IMR-90 (cell line): ENCODE results near the gene ZNF783. TPM values are rescaled to one million over a fixed set of nuclear protein-coding genes. Genes with fewer than 3 reads are reported as not detected.
"Not testable (repeated sequence)": the region's sequence is repeated elsewhere in the genome, so short reads cannot be mapped to it uniquely, and the experiment has no call there.

ENCODE experiments used
- ATAC-seq: fragments of 200-7000 bp; cut with Tn5 transposase; 2 replicates; pipeline ENCODE4 v1.9.1; 2020; ENCODE audit warnings: low read depth, mild to moderate bottlenecking, moderate library complexity
- BruUV-seq: library from RNA; stranded (reverse); fragments of 400-500 nt; replicated peaks from 2 replicates; lab custom pipeline; 2021; lab: Mats Ljungman, UMichigan
- CTCF ChIA-PET: fragments of 300-600 bp; formaldehyde crosslinking; extraction: SDS; loops from one replicate; lab custom pipeline; 2021; ENCODE audit warnings: antibody characterized with exemption; lab: Yijun Ruan, JAX
- POLR2A ChIA-PET: fragments of 300-600 bp; sonication (Branson Sonifier 250); formaldehyde crosslinking; loops from one replicate; lab custom pipeline; 2022; ENCODE audit warnings: antibody characterized with exemption; ENCODE audit not compliant: unreplicated experiment; lab: Charles Lee
- DNase-seq: peaks from one replicate; pipeline ENCODE4 v3.0.0; 2013
- H2AFZ ChIP-seq: replicated peaks from 2 replicates; pipeline ENCODE3; 2013; ENCODE audit warnings: low read length, mild to moderate bottlenecking; ENCODE audit not compliant: poor library complexity
- H2AK5ac ChIP-seq: 2 replicates; pipeline ENCODE4 v1.6.1; 2013; ENCODE audit warnings: low read depth, low read length, inconsistent platforms
- H2AK9ac ChIP-seq: replicated peaks from 2 replicates; pipeline ENCODE3; 2013; ENCODE audit warnings: mild to moderate bottlenecking, low read depth, low read length, moderate library complexity; ENCODE audit not compliant: poor library complexity
- H2BK120ac ChIP-seq: 2 replicates; pipeline ENCODE4 v1.6.1; 2013; ENCODE audit warnings: low read depth, low read length, inconsistent platforms
- H2BK15ac ChIP-seq: 3 replicates; pipeline ENCODE4 v1.6.1; 2013; ENCODE audit warnings: low read depth, low read length, inconsistent platforms
- H2BK20ac ChIP-seq: 2 replicates; pipeline ENCODE4 v1.6.1; 2013; ENCODE audit warnings: low read depth, mild to moderate bottlenecking, inconsistent platforms, low read length, moderate library complexity
- H2BK5ac ChIP-seq: 2 replicates; pipeline ENCODE4 v1.6.1; 2013; ENCODE audit warnings: mild to moderate bottlenecking, low read depth, low read length, inconsistent platforms; ENCODE audit not compliant: poor library complexity, severe bottlenecking
- H3K14ac ChIP-seq: replicated peaks from 2 replicates; pipeline ENCODE4 v1.6.1; 2013; ENCODE audit warnings: low read depth, low read length, inconsistent platforms
- H3K18ac ChIP-seq: 2 replicates; pipeline ENCODE4 v1.6.1; 2013; ENCODE audit warnings: low read depth, low read length, control low read depth
- H3K23ac ChIP-seq: 2 replicates; pipeline ENCODE4 v1.6.1; 2013; ENCODE audit warnings: low read depth, low read length, inconsistent platforms
- H3K27ac ChIP-seq: 2 replicates; pipeline ENCODE4 v1.5.1; 2013; ENCODE audit warnings: mild to moderate bottlenecking, control low read depth, low read length; ENCODE audit not compliant: insufficient read depth
- H3K27me3 ChIP-seq: 2 replicates; pipeline ENCODE4 v1.6.1; 2013; ENCODE audit warnings: low read length; ENCODE audit not compliant: control insufficient read depth, insufficient read depth
- H3K36me3 ChIP-seq: 2 replicates; pipeline ENCODE4 v1.6.1; 2013; ENCODE audit warnings: low read length, mixed read lengths; ENCODE audit not compliant: control insufficient read depth, insufficient read depth
- H3K4ac ChIP-seq: 2 replicates; pipeline ENCODE4 v1.6.1; 2013; ENCODE audit warnings: low read depth, low read length, inconsistent platforms
- H3K4me1 ChIP-seq: 2 replicates; pipeline ENCODE4 v1.6.1; 2013; ENCODE audit warnings: low read length, mixed read lengths; ENCODE audit not compliant: control insufficient read depth, insufficient read depth
- H3K4me2 ChIP-seq: 2 replicates; pipeline ENCODE4 v1.6.1; 2013; ENCODE audit warnings: low read depth, mild to moderate bottlenecking, control low read depth, low read length, moderate library complexity
- H3K4me3 ChIP-seq: 2 replicates; pipeline ENCODE4 v1.5.1; 2013; ENCODE audit warnings: low read depth, mild to moderate bottlenecking, control low read depth, low read length, moderate library complexity; ENCODE audit not compliant: insufficient read depth
- H3K56ac ChIP-seq: 2 replicates; pipeline ENCODE4 v1.6.1; 2013; ENCODE audit warnings: low read length, inconsistent platforms; ENCODE audit not compliant: insufficient read depth; ENCODE audit errors: extremely low read depth
- H3K79me1 ChIP-seq, 2 experiments: 2 replicates each; pipeline ENCODE4 v1.6.1; 2013; ENCODE audit warnings: low read length in 2 of 2, inconsistent platforms in 1 of 2, low read depth in 1 of 2
- H3K9ac ChIP-seq: 2 replicates; pipeline ENCODE4 v1.6.1; 2013; ENCODE audit warnings: low read depth, low read length, control low read depth
- H3K9me1 ChIP-seq: 2 replicates; pipeline ENCODE4 v1.6.1; 2013; ENCODE audit warnings: low read length, inconsistent platforms; ENCODE audit not compliant: insufficient read depth
- H3K9me3 ChIP-seq: 2 replicates; pipeline ENCODE4 v1.6.1; 2013; ENCODE audit warnings: low read length; ENCODE audit not compliant: control insufficient read depth, insufficient read depth
- H4K20me1 ChIP-seq: 2 replicates; pipeline ENCODE4 v1.6.1; 2013; ENCODE audit warnings: low read length, inconsistent platforms; ENCODE audit not compliant: insufficient read depth
- H4K5ac ChIP-seq: 2 replicates; pipeline ENCODE4 v1.6.1; 2013; ENCODE audit warnings: mild to moderate bottlenecking, low read depth, low read length, control low read depth
- H4K8ac ChIP-seq, 2 experiments: 2 replicates each; pipeline ENCODE4 v1.6.1; 2013; ENCODE audit warnings: low read depth in 2 of 2, low read length in 2 of 2, control low read depth in 1 of 2, inconsistent platforms in 1 of 2
- H4K91ac ChIP-seq: 2 replicates; pipeline ENCODE4 v1.6.1; 2013; ENCODE audit warnings: low read depth, low read length, inconsistent platforms; ENCODE audit not compliant: insufficient read depth
- WGBS, 2 experiments: methylation state at CpG; one replicate each; pipeline versions ENCODE4 v1.1.5 to v1.1.7; 2013; ENCODE audit warnings: missing lambda C conversion rate in 2 of 2; ENCODE audit not compliant: insufficient read length in 1 of 2; ENCODE audit errors: extremely low coverage in 2 of 2; 5-methylcytosine and 5-hydroxymethylcytosine counted together
- dilution Hi-C: fragments of 300-500 bp; cut with HindIII; formaldehyde crosslinking; loops from one replicate; pipeline ENCODE4 v1.14.3; 2018; ENCODE audit warnings: low sequenced_read_pairs; ENCODE audit not compliant: unreplicated experiment
- in situ Hi-C: fragments of 300-500 bp; cut with MboI; formaldehyde crosslinking; loops from 3 replicates; pipeline ENCODE4 v1.14.3; 2019; ENCODE audit warnings: low sequenced_read_pairs, inconsistent platforms, mixed read lengths
- intact Hi-C: fragments of 100-400 bp; cut with micrococcal nuclease; formaldehyde crosslinking; loops from 2 replicates; pipeline ENCODE4 v1.10.0; 2022
- polyA plus RNA-seq, 3 experiments: library from polyadenylated mRNA; depleted of rRNA; stranded (reverse); fragments of >200 nt; gene quantifications; 2 replicates each; pipeline ENCODE4 v1.2.3, GENCODE V29; 2012; ENCODE audit warnings: low replicate concordance in 1 of 3
- total RNA-seq: library from RNA; depleted of rRNA; stranded (reverse); fragments of >200 nt; gene quantifications from 2 replicates; pipeline ENCODE4 v1.2.3, GENCODE V29; 2012

ZNF783 gene
- total and polyA plus RNA-seq, 2 of the 4 experiments (the other 2 are of a cell fraction), result 2.3 to 7.2 TPM

DNA sequence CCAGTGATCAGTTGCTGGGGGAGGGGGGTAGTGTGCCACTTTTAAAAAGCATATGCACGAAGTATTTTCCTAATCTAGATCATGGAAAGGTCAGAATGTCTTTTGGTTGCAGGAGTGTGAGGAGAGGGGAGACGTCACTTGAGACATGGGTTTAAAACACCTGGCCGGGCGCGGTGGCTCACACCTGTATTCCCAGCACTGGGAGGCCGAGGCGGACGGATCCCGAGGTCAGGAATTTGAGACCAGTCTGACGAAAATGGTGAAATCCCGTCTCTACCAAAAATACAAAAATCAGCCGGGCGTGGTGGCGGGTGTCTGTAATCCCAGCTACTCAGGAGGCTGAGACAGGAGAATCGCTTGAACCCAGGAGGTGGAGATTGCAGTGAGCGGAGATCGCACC is 35.6 kb upstream of the ZNF783 start:
- H3K4me2 ChIP-seq, H3K27me3 ChIP-seq, H3K79me1 ChIP-seq, in situ Hi-C loops, H3K9ac ChIP-seq, intact Hi-C loops, H2AFZ ChIP-seq, H3K14ac ChIP-seq, POLR2A ChIA-PET, H3K18ac ChIP-seq, H3K9me3 ChIP-seq, H4K5ac ChIP-seq, H3K23ac ChIP-seq, DNase-seq, H3K4me3 ChIP-seq, H4K8ac ChIP-seq, H3K4ac ChIP-seq, H3K27ac ChIP-seq, H3K9me1 ChIP-seq, H2BK120ac ChIP-seq, H2BK5ac ChIP-seq, ATAC-seq, H3K56ac ChIP-seq, H2BK15ac ChIP-seq, dilution Hi-C loops, BruUV-seq, CTCF ChIA-PET, H2AK9ac ChIP-seq, H4K20me1 ChIP-seq, H4K91ac ChIP-seq, H2AK5ac ChIP-seq, H2BK20ac ChIP-seq, H3K4me1 ChIP-seq: not testable (repeated sequence)
- peaks cover 27% of the 10 kb centered on the region for H3K36me3 ChIP-seq
- 92% methylated on average over 9 of the region's 17 CpGs; no CpG with 5 or more reads in 1 of the 2 experiments for WGBS, 2 experiments
